Right lobe of liver (tissue), 6 donors: ENCODE data around the gene CIBAR2. TPM values are rescaled to one million over a fixed set of nuclear protein-coding genes. Genes with fewer than 3 reads are reported as not detected.

ENCODE experiments used
- ATAC-seq, 4 donors: fragments of 200-7000 bp; cut with Tn5 transposase; one replicate each; pipeline ENCODE4 v1.9.1; 2020; ENCODE audit warnings: mild to moderate bottlenecking in 4 of 4, moderate library complexity in 4 of 4
- DNase-seq, 3 donors: peaks; one replicate each; pipeline ENCODE4 v3.0.0-alpha.2; 2020
- H3K27ac ChIP-seq, 3 donors: fragments of 200-600 bp; one replicate each; pipeline ENCODE4 v1.8.0; 2022
- H3K27me3 ChIP-seq, 2 donors: fragments of 200-600 bp; one replicate each; pipeline ENCODE4 v1.8.0; 2022
- H3K36me3 ChIP-seq, 4 donors: fragments of 200-600 bp; sonication (generic) in 1 of 4; one replicate each; pipeline versions ENCODE4 v1.5.1 to v1.8.0; 2017 to 2022; ENCODE audit warnings: control low read depth in 1 of 4
- H3K4me1 ChIP-seq, 4 donors: fragments of 200-600 bp; sonication (generic) in 1 of 4; one replicate each; pipeline versions ENCODE4 v1.5.1 to v1.8.0; 2017 to 2022; ENCODE audit warnings: control low read depth in 1 of 4
- H3K4me3 ChIP-seq, 3 donors: fragments of 200-600 bp; one replicate each; pipeline ENCODE4 v1.8.0; 2022
- H3K9me3 ChIP-seq, 4 donors: fragments of 200-600 bp; sonication (generic) in 1 of 4; one replicate each; pipeline versions ENCODE4 v1.5.1 to v1.8.0; 2017 to 2022; ENCODE audit warnings: control low read depth in 1 of 4
- POLR2A ChIP-seq: fragments of 450-650 bp; IDR thresholded peaks from one replicate; pipeline ENCODE4 v1.6.1; 2017; ENCODE audit warnings: antibody characterized with exemption, mild to moderate bottlenecking
- WGBS: methylation state at CpG from one replicate; pipeline ENCODE4 v1.1.6; 2018; ENCODE audit warnings: low coverage, low lambda C conversion rate; ENCODE audit not compliant: insufficient coverage; ENCODE audit errors: missing lambda C conversion rate; 5-methylcytosine and 5-hydroxymethylcytosine counted together
- intact Hi-C, 2 donors: fragments of 100-400 bp; cut with DNase I; formaldehyde crosslinking; loops; one replicate each; pipeline versions ENCODE4 v1.11.2 to v1.14.1; 2022
- total RNA-seq, 6 experiments: library from RNA; depleted of rRNA in 2 of 6; stranded (reverse); fragments of >200 nt in 2 of 6; fragmentation: NEBNext Ultra II Directional in 3 of 6; extraction: Animal tissue kit (Norgen Biotek cat#: 25700) in 3 of 6; gene quantifications; one replicate each; pipeline versions ENCODE4 v1.1.0 to v1.2.4, GENCODE V29; 2016 to 2023
- TF ChIP-seq, protein P1 (sequence below), 4 donors: fragments of 200-600 bp in 3 of 4; fragments of 450-650 bp in 1 of 4; IDR thresholded peaks; one replicate each; pipeline versions ENCODE4 v1.5.1 to v1.8.0; 2016 to 2022; ENCODE audit warnings: antibody characterized with exemption in 4 of 4, mild to moderate bottlenecking in 2 of 4
- donor health status: DM: no; HTN: yes; CAD: no.
- donor health status: DM: no; HTN: no; CAD: no.
- donor health status: DM: no; HTN: no; CAD: no.
- donor health status: DM: no; HTN: yes; CAD: no.
- donor health status: DM: no; HTN: yes; CAD: no.

The CIBAR2 gene
- total RNA-seq, 6 experiments from 2014 or later: not detected

DNA sequence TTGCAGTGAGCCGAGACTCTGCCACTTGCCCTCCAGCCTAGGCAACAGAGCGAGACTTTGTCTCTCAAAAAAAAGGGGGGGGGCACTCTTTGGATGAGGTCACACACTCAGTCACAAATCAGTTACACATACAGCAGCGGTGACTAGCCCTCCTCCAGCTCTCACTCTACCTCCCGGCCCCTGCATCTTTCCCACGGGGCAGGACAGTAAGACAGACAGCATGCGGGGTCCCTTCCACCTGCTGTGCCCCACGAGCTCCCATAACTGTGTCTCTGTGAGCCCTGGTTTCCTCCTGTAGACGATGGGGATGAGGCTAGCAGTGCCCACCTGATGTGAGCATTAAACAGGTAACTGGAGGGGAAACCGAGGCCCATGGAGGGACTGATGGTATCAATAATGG lies 5.2 kb downstream of the CIBAR2 start:
- Histone ChIP-seq H3K4me3 (no peak overlapping the region), H3K36me3 (no peaks in the 10 kb centered on the region), H3K27me3 (no peaks in the 10 kb centered on the region), H3K9me3 (no peaks in the 10 kb centered on the region), H3K4me1 (no peaks in the 10 kb centered on the region), H3K27ac (no peak overlapping the region)
- WGBS: 71% methylated on average over 6 of the region's 9 CpGs
- DNase-seq (no peak), ATAC-seq (no peak)
- intact Hi-C loops: no loop called here
- TF ChIP-seq POLR2A: no peak
- TF ChIP-seq, protein P1, sequence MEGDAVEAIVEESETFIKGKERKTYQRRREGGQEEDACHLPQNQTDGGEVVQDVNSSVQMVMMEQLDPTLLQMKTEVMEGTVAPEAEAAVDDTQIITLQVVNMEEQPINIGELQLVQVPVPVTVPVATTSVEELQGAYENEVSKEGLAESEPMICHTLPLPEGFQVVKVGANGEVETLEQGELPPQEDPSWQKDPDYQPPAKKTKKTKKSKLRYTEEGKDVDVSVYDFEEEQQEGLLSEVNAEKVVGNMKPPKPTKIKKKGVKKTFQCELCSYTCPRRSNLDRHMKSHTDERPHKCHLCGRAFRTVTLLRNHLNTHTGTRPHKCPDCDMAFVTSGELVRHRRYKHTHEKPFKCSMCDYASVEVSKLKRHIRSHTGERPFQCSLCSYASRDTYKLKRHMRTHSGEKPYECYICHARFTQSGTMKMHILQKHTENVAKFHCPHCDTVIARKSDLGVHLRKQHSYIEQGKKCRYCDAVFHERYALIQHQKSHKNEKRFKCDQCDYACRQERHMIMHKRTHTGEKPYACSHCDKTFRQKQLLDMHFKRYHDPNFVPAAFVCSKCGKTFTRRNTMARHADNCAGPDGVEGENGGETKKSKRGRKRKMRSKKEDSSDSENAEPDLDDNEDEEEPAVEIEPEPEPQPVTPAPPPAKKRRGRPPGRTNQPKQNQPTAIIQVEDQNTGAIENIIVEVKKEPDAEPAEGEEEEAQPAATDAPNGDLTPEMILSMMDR (IDR thresholded peaks at IDR 0.05): no peak

DNA sequence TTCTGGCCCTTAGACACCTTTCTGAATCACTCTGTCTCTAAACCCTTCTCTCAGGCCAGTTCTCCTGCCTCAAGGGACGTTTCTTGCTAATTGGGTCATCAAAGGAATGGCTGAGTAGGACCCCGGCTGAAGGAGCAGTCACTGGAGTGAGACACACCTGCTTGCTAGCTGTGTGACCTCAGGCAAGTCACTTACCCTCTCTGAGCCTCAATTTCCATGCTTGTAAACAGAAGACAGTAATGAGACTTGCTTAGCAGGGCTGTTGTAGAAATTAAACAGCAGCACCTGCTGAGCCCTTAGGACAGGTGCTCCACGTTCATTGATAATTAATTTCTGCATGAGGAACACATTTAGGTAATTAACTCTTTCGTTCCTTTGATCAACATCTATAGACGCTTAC lies 6.8 kb downstream of the CIBAR2 start:
- TF ChIP-seq, protein P1 (IDR thresholded peaks at IDR 0.05): no peak
- TF ChIP-seq POLR2A: no peak
- Histone ChIP-seq H3K9me3 (no peaks in the 10 kb centered on the region), H3K4me3 (no peak overlapping the region), H3K27ac (no peak overlapping the region), H3K4me1 (no peaks in the 10 kb centered on the region), H3K36me3 (no peaks in the 10 kb centered on the region), H3K27me3 (no peaks in the 10 kb centered on the region)
- intact Hi-C loops: no loop called here
- ATAC-seq (no peak), DNase-seq (no peak)
- WGBS: 64% methylated on average over 5 of the region's 5 CpGs

DNA sequence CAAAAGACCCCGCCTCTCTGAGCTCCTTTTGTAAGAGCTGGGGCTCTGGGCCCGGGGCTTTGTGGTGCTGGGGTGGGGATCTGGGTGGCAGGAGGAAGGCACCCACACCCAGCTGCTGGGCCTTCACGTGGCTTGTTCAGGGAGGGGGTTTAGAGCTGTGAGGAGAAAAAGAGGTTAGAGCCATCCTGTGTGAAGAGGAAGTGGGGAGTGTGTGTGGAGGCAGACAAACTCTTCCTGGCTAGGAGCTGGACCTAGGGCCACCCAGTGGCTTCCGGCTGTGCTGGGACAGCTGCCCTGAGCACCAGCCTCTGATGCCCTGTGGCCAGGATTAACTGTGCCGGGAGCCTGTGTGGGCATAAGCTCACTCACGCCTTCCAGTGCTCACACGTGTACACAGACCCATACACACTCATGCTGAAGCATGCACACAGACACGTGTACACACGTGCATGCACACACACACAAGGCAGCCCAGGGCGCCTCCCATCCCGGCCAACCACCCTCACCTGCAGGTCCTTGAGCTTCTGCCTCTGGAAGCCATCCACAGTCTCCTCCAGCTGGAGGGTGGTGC lies 7.4 kb downstream of the CIBAR2 start:
- peak; percentile 58 to 75 (median 62) for ATAC-seq
- Histone ChIP-seq H3K27me3 (no peaks in the 10 kb centered on the region), H3K4me1 (no peaks in the 10 kb centered on the region), H3K9me3 (no peaks in the 10 kb centered on the region), H3K36me3 (no peaks in the 10 kb centered on the region), H3K4me3 (no peak overlapping the region), H3K27ac (no peak overlapping the region)
- TF ChIP-seq POLR2A: no peak
- TF ChIP-seq, protein P1 (IDR thresholded peaks at IDR 0.05): no peak
- intact Hi-C loops: no loop called here
- WGBS: 46% methylated on average over 2 of the region's 11 CpGs
- no peak for DNase-seq

DNA sequence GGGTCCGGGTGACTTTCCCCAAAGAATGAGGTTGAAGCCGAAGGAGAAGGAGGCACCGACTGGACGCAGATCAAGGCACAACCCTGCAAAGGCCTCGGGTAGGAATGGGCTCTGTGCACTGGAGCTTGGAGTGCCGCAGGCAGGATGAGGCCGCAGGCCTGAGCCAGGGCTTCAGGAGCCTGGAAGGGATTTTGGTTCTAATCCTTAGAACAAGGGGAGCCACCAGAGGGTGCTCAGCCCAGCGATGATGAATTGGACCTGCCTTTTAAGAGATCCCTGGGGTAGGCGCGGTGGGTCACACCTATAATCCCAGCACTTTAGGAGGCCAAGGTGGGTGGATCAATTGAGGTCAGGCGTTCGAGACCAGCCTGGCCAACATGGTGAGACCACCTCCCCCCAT lies 8.1 kb downstream of the CIBAR2 start:
- no peak for ATAC-seq
- H3K9me3 ChIP-seq: no peaks in the 10 kb centered on the region
- intact Hi-C loops: no loop called here
- DNase-seq: no peak
- no peaks in the 10 kb centered on the region for H3K36me3 ChIP-seq
- TF ChIP-seq POLR2A: no peak
- TF ChIP-seq, protein P1 (IDR thresholded peaks at IDR 0.05): no peak
- no peak overlapping the region for H3K4me3 ChIP-seq
- no peaks in the 10 kb centered on the region for H3K4me1 ChIP-seq
- 79% methylated on average over 6 of the region's 12 CpGs for WGBS
- H3K27me3 ChIP-seq: no peaks in the 10 kb centered on the region
- H3K27ac ChIP-seq: no peak overlapping the region
